BE2C (cell line): ENCODE data around the gene LDLRAD4.

ENCODE experiments used
- DNase-seq: peaks from one replicate; pipeline ENCODE4 v3.0.0-alpha.2; 2020
- H3K27me3 ChIP-seq: fragments of 250-450 bp; sonication (Bioruptor Pico); 2 replicates; pipeline ENCODE4 v1.5.1; 2020; ENCODE audit warnings: mild to moderate bottlenecking
- H3K36me3 ChIP-seq: fragments of 250-450 bp; sonication (Bioruptor Pico); 2 replicates; pipeline ENCODE4 v1.5.1; 2020; ENCODE audit warnings: mild to moderate bottlenecking
- H3K4me1 ChIP-seq: fragments of 250-450 bp; sonication (Bioruptor Pico); 2 replicates; pipeline ENCODE4 v1.5.1; 2020
- H3K4me3 ChIP-seq: 2 replicates; pipeline ENCODE4 v1.5.1; 2011; ENCODE audit warnings: low read depth, low read length
- H3K9me3 ChIP-seq: fragments of 250-450 bp; sonication (Bioruptor Pico); 2 replicates; pipeline ENCODE4 v1.5.1; 2020
- TF ChIP-seq, protein P1 (sequence below): IDR thresholded peaks from 2 replicates; pipeline ENCODE4 v1.5.1; 2012; ENCODE audit warnings: mild to moderate bottlenecking, low read depth, low read length

LDLRAD4 gene

DNA sequence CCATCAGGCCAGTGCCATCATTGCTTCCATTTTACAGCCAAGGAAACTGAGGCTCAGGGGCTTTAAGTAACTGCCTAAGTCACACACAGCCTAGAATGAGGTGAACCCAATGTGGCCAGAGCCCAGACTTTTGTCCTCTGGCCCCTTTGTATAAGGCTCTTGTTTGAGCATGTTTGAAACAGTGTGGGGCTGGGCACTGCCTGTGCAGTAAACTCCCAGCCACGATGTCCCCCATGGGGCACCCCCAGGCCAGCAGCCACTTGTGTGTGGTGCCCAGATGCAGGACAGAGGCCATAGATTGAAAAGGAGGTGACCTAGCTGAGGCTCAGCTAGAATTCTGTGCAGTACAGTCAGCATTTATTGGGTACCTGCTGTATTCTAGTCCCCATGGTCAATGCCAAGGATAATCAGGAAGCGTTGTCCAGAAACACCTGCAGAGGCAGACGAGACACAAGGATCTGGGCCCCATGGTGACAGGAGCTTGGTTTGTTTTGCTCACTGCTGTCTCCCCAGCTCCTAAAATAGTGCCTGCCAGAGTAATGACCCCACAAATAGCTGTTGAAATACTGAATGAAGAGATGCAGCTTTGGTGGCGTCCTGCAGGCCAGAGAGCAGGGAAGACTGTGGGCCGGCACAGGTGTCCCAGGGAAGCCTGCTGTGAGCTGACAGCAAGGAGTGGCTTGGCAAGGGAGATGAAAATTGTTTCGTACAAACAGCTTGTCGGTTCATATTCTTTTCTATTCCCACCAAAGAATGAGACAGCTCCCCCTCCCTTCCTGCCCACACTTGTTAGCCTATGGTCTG lies 160.7 kb downstream of the LDLRAD4 start:
- Histone ChIP-seq H3K9me3 (no peaks in the 10 kb centered on the region), H3K4me1 (peaks cover 5% of the 10 kb centered on the region), H3K27me3 (no peaks in the 10 kb centered on the region), H3K4me3 (no peak overlapping the region), H3K36me3 (no peaks in the 10 kb centered on the region)
- TF ChIP-seq, protein P1, sequence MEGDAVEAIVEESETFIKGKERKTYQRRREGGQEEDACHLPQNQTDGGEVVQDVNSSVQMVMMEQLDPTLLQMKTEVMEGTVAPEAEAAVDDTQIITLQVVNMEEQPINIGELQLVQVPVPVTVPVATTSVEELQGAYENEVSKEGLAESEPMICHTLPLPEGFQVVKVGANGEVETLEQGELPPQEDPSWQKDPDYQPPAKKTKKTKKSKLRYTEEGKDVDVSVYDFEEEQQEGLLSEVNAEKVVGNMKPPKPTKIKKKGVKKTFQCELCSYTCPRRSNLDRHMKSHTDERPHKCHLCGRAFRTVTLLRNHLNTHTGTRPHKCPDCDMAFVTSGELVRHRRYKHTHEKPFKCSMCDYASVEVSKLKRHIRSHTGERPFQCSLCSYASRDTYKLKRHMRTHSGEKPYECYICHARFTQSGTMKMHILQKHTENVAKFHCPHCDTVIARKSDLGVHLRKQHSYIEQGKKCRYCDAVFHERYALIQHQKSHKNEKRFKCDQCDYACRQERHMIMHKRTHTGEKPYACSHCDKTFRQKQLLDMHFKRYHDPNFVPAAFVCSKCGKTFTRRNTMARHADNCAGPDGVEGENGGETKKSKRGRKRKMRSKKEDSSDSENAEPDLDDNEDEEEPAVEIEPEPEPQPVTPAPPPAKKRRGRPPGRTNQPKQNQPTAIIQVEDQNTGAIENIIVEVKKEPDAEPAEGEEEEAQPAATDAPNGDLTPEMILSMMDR, result no peak
- DNase-seq, result no peak

DNA sequence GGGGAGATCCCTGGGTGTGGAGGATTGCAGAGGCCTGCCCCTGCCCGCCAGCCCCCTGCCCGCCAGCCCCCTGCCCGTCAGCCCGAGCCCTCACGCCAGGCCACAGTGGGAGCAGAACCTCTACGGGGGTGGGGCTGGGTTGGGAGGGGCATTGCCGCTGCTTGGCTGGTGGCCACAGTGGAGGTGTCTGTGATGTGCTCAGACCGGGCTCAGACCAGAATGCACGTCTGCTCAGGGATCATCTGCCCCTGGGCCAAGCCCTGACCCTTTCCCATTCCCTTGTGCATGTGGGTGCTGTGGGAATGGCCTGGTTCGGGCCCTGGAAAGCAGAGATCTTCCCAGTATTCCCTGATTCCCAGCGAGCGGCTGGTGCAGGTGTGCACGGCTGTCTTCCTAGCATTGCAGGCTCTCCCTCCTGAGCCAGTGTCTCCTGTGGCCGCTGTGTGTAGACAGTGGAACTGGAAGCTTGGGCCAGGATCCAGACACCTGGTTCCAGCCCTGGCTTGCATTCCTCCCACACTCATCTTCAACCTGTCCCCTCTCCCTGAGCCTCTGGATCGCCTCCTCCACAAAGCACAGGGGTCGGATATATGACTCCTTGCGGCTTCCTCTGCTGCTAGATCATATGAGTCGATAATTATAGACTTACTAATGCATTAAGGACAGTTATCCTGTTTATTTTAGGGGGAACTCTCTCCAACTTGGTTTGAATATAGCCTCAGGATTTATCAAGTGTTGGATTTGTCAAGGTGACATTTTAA lies 161.6 kb downstream of the LDLRAD4 start:
- Histone ChIP-seq H3K9me3 (no peaks in the 10 kb centered on the region), H3K27me3 (no peaks in the 10 kb centered on the region), H3K4me3 (no peak overlapping the region), H3K36me3 (no peaks in the 10 kb centered on the region), H3K4me1 (no peaks in the 10 kb centered on the region)
- TF ChIP-seq, protein P1, result no peak
- DNase-seq, result no peak

- no peaks in the 10 kb centered on the region for H3K36me3 ChIP-seq
- no peak for DNase-seq
- no peak overlapping the region for H3K4me3 ChIP-seq
- TF ChIP-seq, protein P1, result no peak
- H3K4me1 ChIP-seq, result no peaks in the 10 kb centered on the region
- H3K27me3 ChIP-seq, result no peaks in the 10 kb centered on the region
- no peaks in the 10 kb centered on the region for H3K9me3 ChIP-seq
These were observed 162.1 kb downstream of the LDLRAD4 start for GRCh38 chr18:13380691-13381070.

GRCh38 chr18:13381331-13381730 lies 162.8 kb downstream of the LDLRAD4 start:
- Histone ChIP-seq H3K36me3 (no peaks in the 10 kb centered on the region), H3K27me3 (no peaks in the 10 kb centered on the region), H3K4me3 (no peak overlapping the region), H3K4me1 (no peaks in the 10 kb centered on the region), H3K9me3 (no peaks in the 10 kb centered on the region)
- no peak for DNase-seq
- TF ChIP-seq, protein P1, result no peak

- no peaks in the 10 kb centered on the region for H3K9me3 ChIP-seq
- TF ChIP-seq, protein P1, result no peak
- peak overlapping the region; percentile 31 for H3K4me3 ChIP-seq
- no peak for DNase-seq
- H3K27me3 ChIP-seq, result no peaks in the 10 kb centered on the region
- H3K4me1 ChIP-seq, result no peaks in the 10 kb centered on the region
- no peaks in the 10 kb centered on the region for H3K36me3 ChIP-seq
These were observed 163.4 kb downstream of the LDLRAD4 start for GRCh38 chr18:13381944-13382365.
